GM13977 (cell line): ENCODE measurements around the gene POLR2B.
"Not testable (repeated sequence)": the region's sequence is repeated elsewhere in the genome, so short reads cannot be mapped to it uniquely, and the experiment has no call there.

Source experiments
- DNase-seq: peaks from one replicate; pipeline ENCODE4 v3.0.0; 2012; ENCODE audit warnings: low spot score
- CTCF ChIP-seq: IDR thresholded peaks from 2 replicates; pipeline ENCODE4 v1.5.1; 2012; ENCODE audit warnings: mild to moderate bottlenecking, control low read depth; ENCODE audit not compliant: insufficient read depth; ENCODE audit errors: extremely low read depth, missing control alignments
- in situ Hi-C: fragments of 300-500 bp; cut with MboI; formaldehyde crosslinking; loops from one replicate; pipeline ENCODE4 v1.12.0; 2022; ENCODE audit warnings: low sequenced_read_pairs, low pct_unique_long_range_greater_than_20kb, mixed read lengths, inconsistent platforms; ENCODE audit not compliant: unreplicated experiment

The POLR2B gene

GRCh38 chr4:57055886-57056285, 77.2 kb downstream of the POLR2B start:
- TF ChIP-seq CTCF = no peak
- DNase-seq = no peak
- in situ Hi-C loops = no loop called here

GRCh38 chr4:57059890-57060716, 81.4 kb downstream of the POLR2B start:
- in situ Hi-C loops = no loop called here
- no peak for DNase-seq
- TF ChIP-seq CTCF = no peak

DNA sequence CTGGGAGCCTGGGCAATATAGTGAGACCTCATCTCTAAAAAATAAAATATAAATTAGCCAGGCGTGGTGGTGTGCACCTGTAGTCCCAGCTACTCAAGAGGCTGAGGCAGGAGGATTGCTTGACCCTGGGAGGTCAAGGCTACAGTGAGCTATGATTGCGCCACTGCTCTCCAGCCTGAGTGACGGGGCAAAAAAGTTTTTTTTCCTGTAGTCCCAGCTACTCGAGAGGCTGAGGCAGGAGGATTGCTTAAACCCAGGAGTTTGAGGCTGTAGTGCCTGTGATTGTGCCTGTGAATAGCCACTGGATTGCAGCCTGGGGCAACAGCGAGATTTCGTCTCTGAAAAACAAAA, 82.0 kb downstream of the POLR2B start:
- DNase-seq, in situ Hi-C loops: not testable (repeated sequence)

- in situ Hi-C loops = no loop called here
- no peak for DNase-seq
- no peak for TF ChIP-seq CTCF
Observed at GRCh38 chr4:57061395-57061794, 82.7 kb downstream of the POLR2B start.

DNA sequence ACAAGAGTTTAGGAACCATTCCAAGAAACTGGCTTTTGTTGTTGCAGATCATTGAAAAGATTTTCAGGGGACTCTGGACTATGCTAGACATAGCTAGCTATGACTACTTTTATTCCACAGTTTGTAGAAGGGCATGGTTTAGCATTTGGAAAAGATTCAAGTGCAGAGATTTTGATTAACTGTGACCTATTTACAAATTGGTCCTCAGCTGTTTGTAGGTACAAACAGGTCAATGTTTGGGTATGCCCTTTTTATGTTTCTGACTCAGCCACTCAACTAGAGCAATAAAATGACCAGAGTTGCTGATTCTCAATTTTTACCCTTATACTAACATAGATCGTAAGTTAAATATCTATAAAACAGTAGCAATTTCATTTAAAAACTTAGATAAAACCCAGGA, 84.8 kb downstream of the POLR2B start:
- TF ChIP-seq CTCF = no peak
- no peak for DNase-seq
- in situ Hi-C loops = no loop called here

DNA sequence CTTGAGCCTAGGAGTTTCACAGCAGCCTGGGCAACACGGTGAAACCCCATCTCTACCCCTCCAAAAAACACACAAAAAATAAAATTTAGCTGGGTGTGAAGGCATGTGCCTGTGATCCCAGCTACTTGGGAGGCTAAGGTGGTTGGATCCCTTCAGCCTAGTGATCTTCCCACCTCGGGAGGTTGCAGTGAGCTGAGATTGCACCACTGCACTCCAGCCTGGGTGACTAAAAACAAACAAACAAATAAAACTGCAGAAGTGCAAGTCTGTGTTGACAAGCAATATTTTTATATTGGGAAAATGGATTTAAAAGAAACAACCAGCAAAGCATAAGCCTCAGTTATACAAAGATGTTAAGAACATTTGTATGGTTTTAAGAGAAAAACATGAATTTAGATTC, 85.4 kb downstream of the POLR2B start:
- no peak for DNase-seq
- no peak for TF ChIP-seq CTCF
- in situ Hi-C loops = no loop called here

GRCh38 chr4:57064811-57065711, 86.4 kb downstream of the POLR2B start:
- no peak for DNase-seq
- TF ChIP-seq CTCF = no peak
- in situ Hi-C loops = no loop called here
